ENCODE measurements around the gene NINL.
"Not testable (repeated sequence)": the region's sequence is repeated elsewhere in the genome, so short reads cannot be mapped to it uniquely, and the experiment has no call there.

NINL gene

DNA sequence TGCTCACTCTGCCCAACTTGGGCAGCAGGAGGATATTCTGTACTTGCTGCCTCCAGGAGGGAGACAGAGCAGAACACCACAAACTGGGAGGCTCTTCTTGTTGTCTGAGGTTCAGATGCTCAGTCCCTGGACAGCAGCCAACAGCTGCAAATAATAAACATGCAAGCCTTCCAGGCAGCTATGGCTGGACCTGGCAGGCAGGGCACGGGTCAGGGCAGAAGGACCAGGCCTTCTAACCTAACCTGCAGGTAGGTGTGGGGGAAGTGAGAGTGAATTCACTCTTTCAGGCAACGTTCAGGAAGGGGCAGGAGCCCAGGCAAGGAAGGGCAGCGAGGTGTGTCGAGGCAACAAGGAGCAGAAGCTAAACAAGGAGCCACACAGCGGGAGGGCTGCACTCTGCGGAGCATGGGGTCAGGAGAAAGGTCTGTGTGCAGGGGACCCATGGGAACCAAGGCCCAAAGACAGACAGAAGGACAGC, 31.5 kb downstream of the NINL start:
- peaks cover 14% of the 10 kb centered on the region for H3K36me3 ChIP-seq (ENCODE audit: insufficient read depth, insufficient read length, low read length)
- no peak for DNase-seq (ENCODE audit: low read depth, low spot score)
- no peak for TF ChIP-seq YY1 (IDR thresholded peaks at IDR 0.05; ENCODE audit: insufficient read depth, insufficient read length)
- no peak for TF ChIP-seq ZNF274 (IDR thresholded peaks at IDR 0.05; ENCODE audit: low read depth, low read length)
- TF ChIP-seq SUZ12 (IDR thresholded peaks at IDR 0.05; ENCODE audit: extremely low read depth, insufficient read depth, insufficient read length) = no peak
- no peaks in the 10 kb centered on the region for H3K9me3 ChIP-seq (ENCODE audit: insufficient read depth, low read length)
- no peaks in the 10 kb centered on the region for H3K27me3 ChIP-seq (ENCODE audit: insufficient read depth, insufficient read length)
- H3K4me3 ChIP-seq (ENCODE audit: insufficient read length, low read depth) = no peak overlapping the region
- H3K4me1 ChIP-seq (ENCODE audit: insufficient read depth, insufficient read length) = no peaks in the 10 kb centered on the region
- no peak overlapping the region for H3K9ac ChIP-seq (ENCODE audit: insufficient read length, low read depth)

- Histone ChIP-seq H3K36me3 (ENCODE audit: insufficient read depth, insufficient read length, low read length) (peaks cover 11% of the 10 kb centered on the region), H3K9ac (ENCODE audit: insufficient read length, low read depth) (no peak overlapping the region), H3K9me3 (ENCODE audit: insufficient read depth, low read length) (no peaks in the 10 kb centered on the region), H3K27me3 (ENCODE audit: insufficient read depth, insufficient read length) (no peaks in the 10 kb centered on the region), H3K4me1 (ENCODE audit: insufficient read depth, insufficient read length) (no peaks in the 10 kb centered on the region), H3K4me3 (ENCODE audit: insufficient read length, low read depth) (no peak overlapping the region)
- TF ChIP-seq SUZ12 (IDR thresholded peaks at IDR 0.05; ENCODE audit: extremely low read depth, insufficient read depth, insufficient read length) (no peak), YY1 (IDR thresholded peaks at IDR 0.05; ENCODE audit: insufficient read depth, insufficient read length) (no peak), ZNF274 (IDR thresholded peaks at IDR 0.05; ENCODE audit: low read depth, low read length) (no peak)
- no peak for DNase-seq (ENCODE audit: low read depth, low spot score)
These were observed 32.4 kb downstream of the NINL start for GRCh38 chr20:25552977-25553376.

DNA sequence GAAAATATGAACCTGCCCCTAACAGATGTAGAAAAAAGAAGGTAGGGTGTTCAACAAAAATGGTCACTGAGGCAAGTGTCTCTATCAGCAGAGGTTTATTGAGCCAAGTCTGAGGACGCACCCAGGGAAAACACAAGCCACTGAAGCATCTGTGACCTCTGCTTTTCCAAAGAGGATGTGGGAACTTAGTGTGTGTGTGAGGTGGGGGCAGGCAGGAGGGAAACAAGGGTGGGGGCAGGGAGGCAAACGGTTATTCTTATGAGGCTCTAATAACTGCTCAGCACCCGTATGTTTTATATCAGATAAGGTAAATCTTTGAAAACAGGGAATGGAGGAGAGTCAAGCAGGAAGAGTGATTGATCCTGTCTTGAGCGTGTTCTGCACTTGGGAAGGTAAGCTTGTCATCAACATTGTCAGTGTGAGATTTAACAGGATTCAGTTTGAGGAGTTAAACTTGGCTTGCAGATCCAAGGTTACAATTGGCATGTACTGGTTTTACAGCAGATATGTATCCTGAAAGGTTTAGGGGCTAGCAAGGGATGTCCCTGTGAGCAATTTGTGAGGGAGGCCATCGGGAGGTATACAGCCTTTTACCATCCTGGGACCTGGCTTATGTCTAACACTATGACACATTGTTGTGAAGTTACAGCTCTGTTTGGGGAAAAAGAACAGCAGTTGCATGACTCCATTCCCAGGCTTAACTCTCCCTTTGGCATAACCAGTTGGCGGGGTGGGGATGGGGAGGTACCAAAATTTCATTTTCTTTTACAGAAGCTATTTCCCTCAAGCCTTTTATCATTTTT, 33.7 kb downstream of the NINL start:
- H3K4me1 ChIP-seq (ENCODE audit: insufficient read depth, insufficient read length) = no peaks in the 10 kb centered on the region
- DNase-seq (ENCODE audit: low read depth, low spot score) = no peak
- H3K4me3 ChIP-seq (ENCODE audit: insufficient read length, low read depth) = no peak overlapping the region
- H3K27me3 ChIP-seq (ENCODE audit: insufficient read depth, insufficient read length) = no peaks in the 10 kb centered on the region
- H3K36me3 ChIP-seq (ENCODE audit: insufficient read depth, insufficient read length, low read length) = peaks cover 10% of the 10 kb centered on the region
- no peaks in the 10 kb centered on the region for H3K9me3 ChIP-seq (ENCODE audit: insufficient read depth, low read length)
- H3K9ac ChIP-seq (ENCODE audit: insufficient read length, low read depth) = no peak overlapping the region
- TF ChIP-seq SUZ12 (IDR thresholded peaks at IDR 0.05; ENCODE audit: extremely low read depth, insufficient read depth, insufficient read length) (no peak), YY1 (IDR thresholded peaks at IDR 0.05; ENCODE audit: insufficient read depth, insufficient read length) (no peak), ZNF274 (IDR thresholded peaks at IDR 0.05; ENCODE audit: low read depth, low read length) (no peak)

DNA sequence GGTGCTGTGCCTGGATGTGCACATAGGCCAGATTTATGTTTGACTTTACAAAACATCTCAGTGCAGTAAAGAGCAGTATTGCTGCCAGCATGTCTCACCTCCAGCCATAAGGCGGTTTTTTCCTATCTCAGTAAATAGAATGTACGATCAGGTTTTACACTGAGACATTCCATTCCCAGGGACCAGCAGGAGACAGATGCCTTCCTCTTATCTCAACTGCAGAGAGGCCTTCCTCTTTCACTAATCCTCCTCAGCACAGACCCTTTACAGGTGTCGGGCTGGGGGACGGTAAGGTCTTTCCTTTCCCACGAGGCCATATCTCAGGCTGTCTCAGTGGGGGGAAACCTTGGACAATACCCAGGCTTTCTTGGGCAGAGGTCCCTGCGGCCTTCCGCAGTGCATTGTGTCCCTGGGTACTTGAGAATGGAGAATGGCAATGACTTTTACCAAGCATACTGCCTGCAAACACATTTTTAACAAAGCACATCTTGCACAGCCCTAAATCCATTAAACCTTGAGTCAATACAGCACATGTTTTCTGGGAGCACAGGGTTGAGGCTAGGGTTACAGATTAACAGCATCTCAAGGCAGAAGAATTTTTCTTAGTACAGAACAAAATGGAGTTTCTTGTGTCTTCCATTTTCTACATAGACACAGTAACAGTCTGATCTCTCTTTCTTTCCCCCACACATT, 34.5 kb downstream of the NINL start:
- not testable (repeated sequence) for H3K9me3 ChIP-seq (ENCODE audit: insufficient read depth, low read length); H3K4me1 ChIP-seq (ENCODE audit: insufficient read depth, insufficient read length)

GRCh38 chr20:25549843-25550477, 35.4 kb downstream of the NINL start:
- H3K9me3 ChIP-seq (ENCODE audit: insufficient read depth, low read length) = no peaks in the 10 kb centered on the region
- no peaks in the 10 kb centered on the region for H3K4me1 ChIP-seq (ENCODE audit: insufficient read depth, insufficient read length)
- no peak for DNase-seq (ENCODE audit: low read depth, low spot score)
- no peak for TF ChIP-seq ZNF274 (IDR thresholded peaks at IDR 0.05; ENCODE audit: low read depth, low read length)
- TF ChIP-seq SUZ12 (IDR thresholded peaks at IDR 0.05; ENCODE audit: extremely low read depth, insufficient read depth, insufficient read length) = no peak
- no peak for TF ChIP-seq YY1 (IDR thresholded peaks at IDR 0.05; ENCODE audit: insufficient read depth, insufficient read length)
- H3K4me3 ChIP-seq (ENCODE audit: insufficient read length, low read depth) = no peak overlapping the region
- H3K9ac ChIP-seq (ENCODE audit: insufficient read length, low read depth) = no peak overlapping the region
- peaks cover 10% of the 10 kb centered on the region for H3K36me3 ChIP-seq (ENCODE audit: insufficient read depth, insufficient read length, low read length)
- no peaks in the 10 kb centered on the region for H3K27me3 ChIP-seq (ENCODE audit: insufficient read depth, insufficient read length)

More for the DNA sequence above, 34.5 kb downstream of the NINL start:
- not testable (repeated sequence) for H3K4me3 ChIP-seq (ENCODE audit: insufficient read length, low read depth); H3K9ac ChIP-seq (ENCODE audit: insufficient read length, low read depth); H3K27me3 ChIP-seq (ENCODE audit: insufficient read depth, insufficient read length); DNase-seq (ENCODE audit: low read depth, low spot score)
- H3K36me3 ChIP-seq (ENCODE audit: insufficient read depth, insufficient read length, low read length) = peaks cover 10% of the 10 kb centered on the region

DNA sequence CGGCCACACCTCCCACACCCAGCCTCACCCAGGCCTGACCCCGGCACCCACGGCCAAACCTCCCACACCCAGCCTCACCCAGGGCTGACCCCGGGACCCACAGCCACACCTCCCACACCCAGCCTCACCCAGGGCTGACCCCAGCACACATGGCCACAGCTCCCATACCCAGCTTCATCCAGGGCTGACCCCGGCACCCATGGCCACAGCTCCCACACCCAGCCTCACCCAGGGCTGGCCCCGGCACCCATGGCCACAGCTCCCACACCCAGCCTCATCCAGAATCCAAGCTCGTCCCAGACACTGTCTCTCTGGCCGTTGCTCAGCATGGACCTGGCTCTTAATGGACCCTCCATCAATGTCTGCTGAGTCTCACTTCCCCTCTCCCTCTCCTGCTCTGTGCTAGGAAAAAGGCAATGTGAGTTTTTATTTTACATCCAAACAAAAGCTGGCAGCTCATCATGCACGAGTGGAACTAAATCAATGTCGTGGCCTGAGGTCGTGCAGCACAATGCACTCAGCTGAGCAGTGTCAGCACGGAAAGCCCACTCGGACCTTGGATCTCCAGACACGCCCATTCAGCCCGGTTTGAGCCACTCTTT, 36.1 kb downstream of the NINL start:
- Histone ChIP-seq H3K9me3 (ENCODE audit: insufficient read depth, low read length) (no peaks in the 10 kb centered on the region), H3K36me3 (ENCODE audit: insufficient read depth, insufficient read length, low read length) (peaks cover 10% of the 10 kb centered on the region), H3K4me3 (ENCODE audit: insufficient read length, low read depth) (no peak overlapping the region), H3K4me1 (ENCODE audit: insufficient read depth, insufficient read length) (no peaks in the 10 kb centered on the region), H3K27me3 (ENCODE audit: insufficient read depth, insufficient read length) (no peaks in the 10 kb centered on the region), H3K9ac (ENCODE audit: insufficient read length, low read depth) (no peak overlapping the region)
- TF ChIP-seq YY1 (IDR thresholded peaks at IDR 0.05; ENCODE audit: insufficient read depth, insufficient read length) (no peak), SUZ12 (IDR thresholded peaks at IDR 0.05; ENCODE audit: extremely low read depth, insufficient read depth, insufficient read length) (no peak), ZNF274 (IDR thresholded peaks at IDR 0.05; ENCODE audit: low read depth, low read length) (no peak)
- no peak for DNase-seq (ENCODE audit: low read depth, low spot score)
